IMR-90 (cell line): ENCODE measurements around the gene PARP12. TPM values are rescaled to one million over a fixed set of nuclear protein-coding genes. Genes with fewer than 3 reads are reported as not detected.

ENCODE experiments used
- ATAC-seq: fragments of 200-7000 bp; cut with Tn5 transposase; 2 replicates; pipeline ENCODE4 v1.9.1; 2020; ENCODE audit warnings: low read depth, mild to moderate bottlenecking, moderate library complexity
- BruUV-seq: library from RNA; stranded (reverse); fragments of 400-500 nt; replicated peaks from 2 replicates; lab custom pipeline; 2021; lab: Mats Ljungman, UMichigan
- CTCF ChIA-PET: fragments of 300-600 bp; formaldehyde crosslinking; extraction: SDS; loops from one replicate; lab custom pipeline; 2021; ENCODE audit warnings: antibody characterized with exemption; lab: Yijun Ruan, JAX
- POLR2A ChIA-PET: fragments of 300-600 bp; sonication (Branson Sonifier 250); formaldehyde crosslinking; loops from one replicate; lab custom pipeline; 2022; ENCODE audit warnings: antibody characterized with exemption; ENCODE audit not compliant: unreplicated experiment; lab: Charles Lee
- DNase-seq: peaks from one replicate; pipeline ENCODE4 v3.0.0; 2013
- H2AFZ ChIP-seq: replicated peaks from 2 replicates; pipeline ENCODE3; 2013; ENCODE audit warnings: low read length, mild to moderate bottlenecking; ENCODE audit not compliant: poor library complexity
- H2AK5ac ChIP-seq: 2 replicates; pipeline ENCODE4 v1.6.1; 2013; ENCODE audit warnings: low read depth, low read length, inconsistent platforms
- H2AK9ac ChIP-seq: replicated peaks from 2 replicates; pipeline ENCODE3; 2013; ENCODE audit warnings: mild to moderate bottlenecking, low read depth, low read length, moderate library complexity; ENCODE audit not compliant: poor library complexity
- H2BK120ac ChIP-seq: 2 replicates; pipeline ENCODE4 v1.6.1; 2013; ENCODE audit warnings: low read depth, low read length, inconsistent platforms
- H2BK15ac ChIP-seq: 3 replicates; pipeline ENCODE4 v1.6.1; 2013; ENCODE audit warnings: low read depth, low read length, inconsistent platforms
- H2BK20ac ChIP-seq: 2 replicates; pipeline ENCODE4 v1.6.1; 2013; ENCODE audit warnings: low read depth, mild to moderate bottlenecking, inconsistent platforms, low read length, moderate library complexity
- H2BK5ac ChIP-seq: 2 replicates; pipeline ENCODE4 v1.6.1; 2013; ENCODE audit warnings: mild to moderate bottlenecking, low read depth, low read length, inconsistent platforms; ENCODE audit not compliant: poor library complexity, severe bottlenecking
- H3K14ac ChIP-seq: replicated peaks from 2 replicates; pipeline ENCODE4 v1.6.1; 2013; ENCODE audit warnings: low read depth, low read length, inconsistent platforms
- H3K18ac ChIP-seq: 2 replicates; pipeline ENCODE4 v1.6.1; 2013; ENCODE audit warnings: low read depth, low read length, control low read depth
- H3K23ac ChIP-seq: 2 replicates; pipeline ENCODE4 v1.6.1; 2013; ENCODE audit warnings: low read depth, low read length, inconsistent platforms
- H3K27ac ChIP-seq: 2 replicates; pipeline ENCODE4 v1.5.1; 2013; ENCODE audit warnings: mild to moderate bottlenecking, control low read depth, low read length; ENCODE audit not compliant: insufficient read depth
- H3K27me3 ChIP-seq: 2 replicates; pipeline ENCODE4 v1.6.1; 2013; ENCODE audit warnings: low read length; ENCODE audit not compliant: control insufficient read depth, insufficient read depth
- H3K36me3 ChIP-seq: 2 replicates; pipeline ENCODE4 v1.6.1; 2013; ENCODE audit warnings: low read length, mixed read lengths; ENCODE audit not compliant: control insufficient read depth, insufficient read depth
- H3K4ac ChIP-seq: 2 replicates; pipeline ENCODE4 v1.6.1; 2013; ENCODE audit warnings: low read depth, low read length, inconsistent platforms
- H3K4me1 ChIP-seq: 2 replicates; pipeline ENCODE4 v1.6.1; 2013; ENCODE audit warnings: low read length, mixed read lengths; ENCODE audit not compliant: control insufficient read depth, insufficient read depth
- H3K4me2 ChIP-seq: 2 replicates; pipeline ENCODE4 v1.6.1; 2013; ENCODE audit warnings: low read depth, mild to moderate bottlenecking, control low read depth, low read length, moderate library complexity
- H3K4me3 ChIP-seq: 2 replicates; pipeline ENCODE4 v1.5.1; 2013; ENCODE audit warnings: low read depth, mild to moderate bottlenecking, control low read depth, low read length, moderate library complexity; ENCODE audit not compliant: insufficient read depth
- H3K56ac ChIP-seq: 2 replicates; pipeline ENCODE4 v1.6.1; 2013; ENCODE audit warnings: low read length, inconsistent platforms; ENCODE audit not compliant: insufficient read depth; ENCODE audit errors: extremely low read depth
- H3K79me1 ChIP-seq, 2 experiments: 2 replicates each; pipeline ENCODE4 v1.6.1; 2013; ENCODE audit warnings: low read length in 2 of 2, inconsistent platforms in 1 of 2, low read depth in 1 of 2
- H3K9ac ChIP-seq: 2 replicates; pipeline ENCODE4 v1.6.1; 2013; ENCODE audit warnings: low read depth, low read length, control low read depth
- H3K9me1 ChIP-seq: 2 replicates; pipeline ENCODE4 v1.6.1; 2013; ENCODE audit warnings: low read length, inconsistent platforms; ENCODE audit not compliant: insufficient read depth
- H3K9me3 ChIP-seq: 2 replicates; pipeline ENCODE4 v1.6.1; 2013; ENCODE audit warnings: low read length; ENCODE audit not compliant: control insufficient read depth, insufficient read depth
- H4K20me1 ChIP-seq: 2 replicates; pipeline ENCODE4 v1.6.1; 2013; ENCODE audit warnings: low read length, inconsistent platforms; ENCODE audit not compliant: insufficient read depth
- H4K5ac ChIP-seq: 2 replicates; pipeline ENCODE4 v1.6.1; 2013; ENCODE audit warnings: mild to moderate bottlenecking, low read depth, low read length, control low read depth
- H4K8ac ChIP-seq, 2 experiments: 2 replicates each; pipeline ENCODE4 v1.6.1; 2013; ENCODE audit warnings: low read depth in 2 of 2, low read length in 2 of 2, control low read depth in 1 of 2, inconsistent platforms in 1 of 2
- H4K91ac ChIP-seq: 2 replicates; pipeline ENCODE4 v1.6.1; 2013; ENCODE audit warnings: low read depth, low read length, inconsistent platforms; ENCODE audit not compliant: insufficient read depth
- CHD1 ChIP-seq: IDR thresholded peaks from 2 replicates; pipeline ENCODE4 v1.6.1; 2012; ENCODE audit warnings: low read depth, low read length, improper control_type of control experiment
- WGBS, 2 experiments: methylation state at CpG; one replicate each; pipeline versions ENCODE4 v1.1.5 to v1.1.7; 2013; ENCODE audit warnings: missing lambda C conversion rate in 2 of 2; ENCODE audit not compliant: insufficient read length in 1 of 2; ENCODE audit errors: extremely low coverage in 2 of 2; 5-methylcytosine and 5-hydroxymethylcytosine counted together
- dilution Hi-C: fragments of 300-500 bp; cut with HindIII; formaldehyde crosslinking; loops from one replicate; pipeline ENCODE4 v1.14.3; 2018; ENCODE audit warnings: low sequenced_read_pairs; ENCODE audit not compliant: unreplicated experiment
- in situ Hi-C: fragments of 300-500 bp; cut with MboI; formaldehyde crosslinking; loops from 3 replicates; pipeline ENCODE4 v1.14.3; 2019; ENCODE audit warnings: low sequenced_read_pairs, inconsistent platforms, mixed read lengths
- intact Hi-C: fragments of 100-400 bp; cut with micrococcal nuclease; formaldehyde crosslinking; loops from 2 replicates; pipeline ENCODE4 v1.10.0; 2022
- polyA plus RNA-seq, 3 experiments: library from polyadenylated mRNA; depleted of rRNA; stranded (reverse); fragments of >200 nt; gene quantifications; 2 replicates each; pipeline ENCODE4 v1.2.3, GENCODE V29; 2012; ENCODE audit warnings: low replicate concordance in 1 of 3
- total RNA-seq: library from RNA; depleted of rRNA; stranded (reverse); fragments of >200 nt; gene quantifications from 2 replicates; pipeline ENCODE4 v1.2.3, GENCODE V29; 2012

The PARP12 gene
- total and polyA plus RNA-seq, 2 of the 4 experiments (the other 2 are of a cell fraction) = 7.2 to 11.3 TPM

GRCh38 chr7:140044251-140044650 is 18.5 kb downstream of the PARP12 start:
- Histone ChIP-seq H3K4me3 (no peak overlapping the region), H3K14ac (no peak overlapping the region), H3K9me1 (no peaks in the 10 kb centered on the region), H3K18ac (no peak overlapping the region), H2AK5ac (no peak overlapping the region), H3K79me1 (peaks cover 0 to 4% of the 10 kb centered on the region in 2 experiments; a peak in 1 of 4 replicates), H4K8ac (no peak overlapping the region), H2BK5ac (no peak overlapping the region), H4K20me1 (no peaks in the 10 kb centered on the region), H3K4ac (no peak overlapping the region), H3K56ac (no peak overlapping the region), H3K27ac (no peak overlapping the region), H2BK15ac (no peak overlapping the region), H3K23ac (no peak overlapping the region), H3K9ac (no peak overlapping the region), H4K91ac (no peak overlapping the region), H3K4me1 (peaks cover 6% of the 10 kb centered on the region; the same call in 1 of the 2 replicates), H2BK20ac (no peak overlapping the region), H3K36me3 (peaks cover 6% of the 10 kb centered on the region), H2BK120ac (no peak overlapping the region), H3K4me2 (no peak overlapping the region), H3K9me3 (no peaks in the 10 kb centered on the region), H4K5ac (no peak overlapping the region), H3K27me3 (no peaks in the 10 kb centered on the region), H2AFZ (no peak overlapping the region), H2AK9ac (no peak overlapping the region)
- no TSS peak for BruUV-seq
- no peak for TF ChIP-seq CHD1
- ChIA-PET POLR2A (no interaction called here), CTCF (interaction anchor here (0.5 to 0.6 kb wide), 2 partner anchors 199 to 609 kb away, joined by 3 read pairs; no protein-coding TSS in a partner anchor)
- in situ Hi-C loops (no loop called here), dilution Hi-C loops (no loop called here), intact Hi-C loops (no loop called here)
- DNase-seq (no peak), ATAC-seq (no peak)
- WGBS, 2 experiments = 100% methylated on average over 5 of the region's 6 CpGs; no CpG with 5 or more reads in 1 of the 2 experiments
